Measurements from ENCODE around the gene APBB2.

DNA sequence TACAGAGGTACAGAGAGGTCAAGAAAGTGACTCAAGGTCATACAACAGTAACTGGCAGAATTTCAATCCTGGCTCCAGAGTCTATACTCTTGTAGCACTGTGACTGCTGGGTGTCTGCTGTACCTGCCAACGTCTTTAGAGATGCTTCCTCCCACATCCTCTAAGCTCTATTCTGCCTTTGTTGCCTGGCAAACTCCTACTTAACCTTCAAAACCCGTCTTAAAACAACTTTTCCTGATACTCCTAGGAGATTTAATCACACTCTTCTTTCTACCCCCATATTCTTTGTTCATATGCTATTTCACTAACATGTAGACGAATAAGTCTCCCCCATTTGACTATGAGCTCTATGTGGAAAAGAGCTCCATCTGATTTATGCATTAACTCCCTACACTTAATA lies 16.8 kb downstream of the APBB2 start:
- TF ChIP-seq, protein P1, sequence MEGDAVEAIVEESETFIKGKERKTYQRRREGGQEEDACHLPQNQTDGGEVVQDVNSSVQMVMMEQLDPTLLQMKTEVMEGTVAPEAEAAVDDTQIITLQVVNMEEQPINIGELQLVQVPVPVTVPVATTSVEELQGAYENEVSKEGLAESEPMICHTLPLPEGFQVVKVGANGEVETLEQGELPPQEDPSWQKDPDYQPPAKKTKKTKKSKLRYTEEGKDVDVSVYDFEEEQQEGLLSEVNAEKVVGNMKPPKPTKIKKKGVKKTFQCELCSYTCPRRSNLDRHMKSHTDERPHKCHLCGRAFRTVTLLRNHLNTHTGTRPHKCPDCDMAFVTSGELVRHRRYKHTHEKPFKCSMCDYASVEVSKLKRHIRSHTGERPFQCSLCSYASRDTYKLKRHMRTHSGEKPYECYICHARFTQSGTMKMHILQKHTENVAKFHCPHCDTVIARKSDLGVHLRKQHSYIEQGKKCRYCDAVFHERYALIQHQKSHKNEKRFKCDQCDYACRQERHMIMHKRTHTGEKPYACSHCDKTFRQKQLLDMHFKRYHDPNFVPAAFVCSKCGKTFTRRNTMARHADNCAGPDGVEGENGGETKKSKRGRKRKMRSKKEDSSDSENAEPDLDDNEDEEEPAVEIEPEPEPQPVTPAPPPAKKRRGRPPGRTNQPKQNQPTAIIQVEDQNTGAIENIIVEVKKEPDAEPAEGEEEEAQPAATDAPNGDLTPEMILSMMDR (conservative IDR thresholded peaks at IDR 0.05), result no peak
- TF ChIP-seq ZFX (IDR thresholded peaks at IDR 0.05), result no peak
